ENCODE measurements around the gene RPLP2.

DNA sequence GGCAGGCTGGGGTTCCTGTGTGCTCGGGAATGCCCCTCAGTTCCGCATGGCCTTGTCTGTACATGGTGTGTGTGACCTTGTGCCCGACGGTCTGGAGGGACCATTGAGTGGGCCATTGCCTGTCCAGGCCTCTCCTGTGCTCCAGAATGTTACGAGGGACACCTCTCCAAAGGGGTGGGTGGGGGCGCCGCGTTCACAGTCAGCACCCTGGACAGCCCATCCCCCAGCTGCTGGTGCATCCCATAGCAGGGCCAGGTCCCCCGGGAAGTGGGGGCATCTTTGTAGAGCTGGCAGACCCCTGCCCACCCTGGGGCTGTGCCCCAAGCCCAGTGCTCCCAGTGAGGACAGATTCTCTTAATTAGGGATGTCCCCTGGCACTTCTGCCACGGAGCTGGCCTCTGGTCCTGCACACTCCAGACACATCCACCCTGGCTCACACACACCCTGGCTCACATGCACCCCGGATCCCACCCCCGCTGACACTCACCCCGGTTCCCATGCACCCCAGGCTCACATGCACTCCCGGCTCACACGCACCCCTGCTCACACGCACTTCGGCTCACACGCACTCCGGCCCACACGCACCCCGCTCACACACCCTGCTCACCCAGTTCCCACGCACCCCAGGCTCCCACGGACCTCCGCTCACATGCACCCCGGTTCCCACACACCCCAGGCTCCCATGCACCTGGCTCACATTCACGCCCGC lies 48.4 kb downstream of the RPLP2 start:
- no peak for TF ChIP-seq SIN3A (IDR thresholded peaks at IDR 0.05; ENCODE audit: borderline replicate concordance, low read depth, low read length)
- no peak for TF ChIP-seq CTCF (IDR thresholded peaks at IDR 0.05)
- TF ChIP-seq RAD21 (IDR thresholded peaks at IDR 0.05; ENCODE audit: low read length), result no peak
- TF ChIP-seq EP300 (IDR thresholded peaks at IDR 0.05; ENCODE audit: borderline replicate concordance in 1 of 2, low read depth in 1 of 2, low read length in 1 of 2), result no peak
- TF ChIP-seq, protein P1, sequence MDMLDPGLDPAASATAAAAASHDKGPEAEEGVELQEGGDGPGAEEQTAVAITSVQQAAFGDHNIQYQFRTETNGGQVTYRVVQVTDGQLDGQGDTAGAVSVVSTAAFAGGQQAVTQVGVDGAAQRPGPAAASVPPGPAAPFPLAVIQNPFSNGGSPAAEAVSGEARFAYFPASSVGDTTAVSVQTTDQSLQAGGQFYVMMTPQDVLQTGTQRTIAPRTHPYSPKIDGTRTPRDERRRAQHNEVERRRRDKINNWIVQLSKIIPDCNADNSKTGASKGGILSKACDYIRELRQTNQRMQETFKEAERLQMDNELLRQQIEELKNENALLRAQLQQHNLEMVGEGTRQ (IDR thresholded peaks at IDR 0.05; ENCODE audit: borderline replicate concordance, low read depth, low read length), result no peak
- no peak for TF ChIP-seq YY1 (IDR thresholded peaks at IDR 0.05; ENCODE audit: low read depth)
- TF ChIP-seq, protein P2, sequence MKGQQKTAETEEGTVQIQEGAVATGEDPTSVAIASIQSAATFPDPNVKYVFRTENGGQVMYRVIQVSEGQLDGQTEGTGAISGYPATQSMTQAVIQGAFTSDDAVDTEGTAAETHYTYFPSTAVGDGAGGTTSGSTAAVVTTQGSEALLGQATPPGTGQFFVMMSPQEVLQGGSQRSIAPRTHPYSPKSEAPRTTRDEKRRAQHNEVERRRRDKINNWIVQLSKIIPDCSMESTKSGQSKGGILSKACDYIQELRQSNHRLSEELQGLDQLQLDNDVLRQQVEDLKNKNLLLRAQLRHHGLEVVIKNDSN (IDR thresholded peaks at IDR 0.05; ENCODE audit: borderline replicate concordance, low read depth), result no peak
- no peak for TF ChIP-seq EZH2phosphoT487 (IDR thresholded peaks at IDR 0.05; ENCODE audit: borderline replicate concordance, low read depth)
